PC-3 (cell line): Measurements from ENCODE around the gene TSPO. TPM values are rescaled to one million over a fixed set of nuclear protein-coding genes. Genes with fewer than 3 reads are reported as not detected.

Experiments used
- ATAC-seq: fragments of 200-7000 bp; cut with Tn5 transposase; 2 replicates; pipeline ENCODE4 v1.9.1; 2020; ENCODE audit warnings: mild to moderate bottlenecking, moderate library complexity
- BruUV-seq: library from RNA; stranded (reverse); fragments of 400-500 nt; replicated peaks from 2 replicates; lab custom pipeline; 2021; lab: Mats Ljungman, UMichigan
- CTCF ChIA-PET: fragments of 300-600 bp; sonication (Branson Sonifier 250); formaldehyde crosslinking; loops from one replicate; lab custom pipeline; 2022; ENCODE audit warnings: antibody characterized with exemption; lab: Charles Lee
- POLR2A ChIA-PET: fragments of 300-600 bp; sonication (Branson Sonifier 250); formaldehyde crosslinking; loops from one replicate; lab custom pipeline; 2022; ENCODE audit warnings: antibody characterized with exemption; ENCODE audit not compliant: unreplicated experiment; lab: Charles Lee
- DNase-seq: peaks from one replicate; pipeline ENCODE4 v3.0.0-alpha.2; 2015
- H2AFZ ChIP-seq: fragments of 300-600 bp; sonication (generic); 2 replicates; pipeline ENCODE4 v1.6.0; 2016; ENCODE audit warnings: antibody characterized with exemption, low read length
- H3F3A ChIP-seq: fragments of 300-600 bp; sonication (generic); one replicate; pipeline ENCODE4 v1.6.0; 2017; ENCODE audit warnings: antibody characterized with exemption, low read length, control low read depth, mild to moderate bottlenecking; ENCODE audit not compliant: unreplicated experiment
- H3K27ac ChIP-seq: fragments of 300-600 bp; sonication (generic); 2 replicates; pipeline ENCODE4 v1.5.1; 2016; ENCODE audit warnings: mild to moderate bottlenecking, low read length
- H3K27me3 ChIP-seq: fragments of 300-600 bp; sonication (generic); 2 replicates; pipeline ENCODE4 v1.6.1; 2016; ENCODE audit warnings: low read length, mixed read lengths
- H3K36me3 ChIP-seq: fragments of 300-600 bp; sonication (generic); 2 replicates; pipeline ENCODE4 v1.6.1; 2016; ENCODE audit warnings: low read depth, mixed run types, low read length, mixed read lengths
- H3K4me1 ChIP-seq: fragments of 300-600 bp; sonication (generic); 2 replicates; pipeline ENCODE4 v1.5.1; 2016; ENCODE audit warnings: low read length; ENCODE audit not compliant: insufficient read depth
- H3K4me2 ChIP-seq: fragments of 300-600 bp; sonication (generic); 2 replicates; pipeline ENCODE4 v1.6.0; 2016; ENCODE audit warnings: low read length
- H3K4me3 ChIP-seq: fragments of 300-600 bp; sonication (generic); 2 replicates; pipeline ENCODE4 v1.5.1; 2016; ENCODE audit warnings: mild to moderate bottlenecking, low read length, mixed read lengths
- H3K79me2 ChIP-seq: fragments of 300-600 bp; sonication (generic); 2 replicates; pipeline ENCODE4 v1.6.1; 2017; ENCODE audit warnings: low read length, mixed read lengths
- H3K9ac ChIP-seq: fragments of 300-600 bp; sonication (generic); 2 replicates; pipeline ENCODE4 v1.6.0; 2016; ENCODE audit warnings: mild to moderate bottlenecking, low read length
- H3K9me2 ChIP-seq: fragments of 300-600 bp; sonication (generic); replicated peaks from 2 replicates; pipeline ENCODE4 v1.6.1; 2016; ENCODE audit warnings: mixed run types, low read length, mixed read lengths
- H3K9me3 ChIP-seq: fragments of 300-600 bp; sonication (generic); 2 replicates; pipeline ENCODE4 v1.6.1; 2016; ENCODE audit warnings: low read length, mixed read lengths
- H4K20me1 ChIP-seq: fragments of 300-600 bp; sonication (generic); 2 replicates; pipeline ENCODE4 v1.6.1; 2016; ENCODE audit warnings: low read length, mixed read lengths
- CTCF ChIP-seq: fragments of 300-600 bp; sonication (generic); conservative IDR thresholded peaks from 2 replicates; pipeline ENCODE4 v1.5.1; 2017; ENCODE audit warnings: antibody characterized with exemption, low read depth, mild to moderate bottlenecking, low read length
- EZH2 ChIP-seq: fragments of 300-600 bp; sonication (generic); IDR thresholded peaks from one replicate; pipeline ENCODE4 v1.6.1; 2017; ENCODE audit warnings: antibody characterized with exemption, mild to moderate bottlenecking, low read length; ENCODE audit not compliant: unreplicated experiment
- EZH2phosphoT487 ChIP-seq: fragments of 300-600 bp; sonication (generic); IDR thresholded peaks from 2 replicates; pipeline ENCODE4 v1.6.1; 2018; ENCODE audit warnings: mild to moderate bottlenecking, antibody characterized with exemption, low read length, borderline replicate concordance
- intact Hi-C: fragments of 100-400 bp; cut with micrococcal nuclease; formaldehyde crosslinking; loops from 2 replicates; pipeline ENCODE4 v1.9.0; 2023
- total RNA-seq: library from RNA; depleted of rRNA; stranded (reverse); fragments of >200 nt; gene quantifications from 2 replicates; pipeline ENCODE4 v1.2.3, GENCODE V29; 2014

The TSPO gene
- total RNA-seq, 1 experiment from 2014 or later: 349 TPM

GRCh38 chr22:43172191-43172590 lies 20.8 kb downstream of the TSPO start:
- no peaks in the 10 kb centered on the region for H4K20me1 ChIP-seq
- H3K27ac ChIP-seq: no peak overlapping the region
- H3K9ac ChIP-seq: no peak overlapping the region
- H3F3A ChIP-seq: no peaks in the 10 kb centered on the region
- H3K4me1 ChIP-seq: no peaks in the 10 kb centered on the region
- no peaks in the 10 kb centered on the region for H3K9me3 ChIP-seq
- DNase-seq (no peak), ATAC-seq (no peak)
- TF ChIP-seq CTCF (no peak), EZH2 (no peak), EZH2phosphoT487 (no peak)
- no peaks in the 10 kb centered on the region for H3K36me3 ChIP-seq
- no peak overlapping the region for H3K4me3 ChIP-seq
- no TSS peak for BruUV-seq
- H3K4me2 ChIP-seq: no peak overlapping the region
- H3K9me2 ChIP-seq: no peaks in the 10 kb centered on the region
- H3K79me2 ChIP-seq: no peaks in the 10 kb centered on the region
- intact Hi-C loops: no loop called here
- H2AFZ ChIP-seq: no peak overlapping the region
- POLR2A ChIA-PET: no interaction called here
- H3K27me3 ChIP-seq: no peaks in the 10 kb centered on the region
- CTCF ChIA-PET: no interaction called here

- ChIA-PET CTCF (no interaction called here), POLR2A (no interaction called here)
- H3K36me3 ChIP-seq: no peaks in the 10 kb centered on the region
- ATAC-seq: no peak
- no peaks in the 10 kb centered on the region for H3K27me3 ChIP-seq
- intact Hi-C loops: no loop called here
- no peaks in the 10 kb centered on the region for H3F3A ChIP-seq
- no peak for TF ChIP-seq EZH2phosphoT487
- TF ChIP-seq EZH2: no peak
- TF ChIP-seq CTCF: no peak
- H3K4me1 ChIP-seq: no peaks in the 10 kb centered on the region
- H3K27ac ChIP-seq: no peak overlapping the region
- H3K9me3 ChIP-seq: no peaks in the 10 kb centered on the region
- H3K4me2 ChIP-seq: no peak overlapping the region
- H3K4me3 ChIP-seq: no peak overlapping the region
- H3K9me2 ChIP-seq: no peaks in the 10 kb centered on the region
- no peak overlapping the region for H2AFZ ChIP-seq
- no peak for DNase-seq
- no peaks in the 10 kb centered on the region for H3K79me2 ChIP-seq
- H3K9ac ChIP-seq: no peak overlapping the region
- H4K20me1 ChIP-seq: no peaks in the 10 kb centered on the region
- no TSS peak for BruUV-seq
Measured at GRCh38 chr22:43173566-43173965, 22.2 kb downstream of the TSPO start.

- H3K4me3 ChIP-seq: no peak overlapping the region
- H4K20me1 ChIP-seq: no peaks in the 10 kb centered on the region
- H3K9me3 ChIP-seq: no peaks in the 10 kb centered on the region
- intact Hi-C loops: no loop called here
- DNase-seq (no peak), ATAC-seq (no peak)
- no peaks in the 10 kb centered on the region for H3K36me3 ChIP-seq
- H3K9me2 ChIP-seq: no peaks in the 10 kb centered on the region
- no peak overlapping the region for H3K4me2 ChIP-seq
- ChIA-PET CTCF (no interaction called here), POLR2A (no interaction called here)
- TF ChIP-seq EZH2: no peak
- TF ChIP-seq EZH2phosphoT487: no peak
- no peak for TF ChIP-seq CTCF
- no peaks in the 10 kb centered on the region for H3K79me2 ChIP-seq
- no peak overlapping the region for H3K27ac ChIP-seq
- BruUV-seq: no TSS peak
- no peaks in the 10 kb centered on the region for H3F3A ChIP-seq
- H3K9ac ChIP-seq: no peak overlapping the region
- H3K4me1 ChIP-seq: no peaks in the 10 kb centered on the region
- no peaks in the 10 kb centered on the region for H3K27me3 ChIP-seq
- no peak overlapping the region for H2AFZ ChIP-seq
Measured at GRCh38 chr22:43173976-43174720, 22.8 kb downstream of the TSPO start.
